H9 (cell line): ENCODE measurements around the gene NCKAP5. TPM values are rescaled to one million over a fixed set of nuclear protein-coding genes. Genes with fewer than 3 reads are reported as not detected.

Experiments used
- DNase-seq: peaks from one replicate; pipeline ENCODE4 v3.0.0-alpha.2; 2017
- H2AFZ ChIP-seq: one replicate; pipeline ENCODE4 v1.6.1; 2013; ENCODE audit warnings: mild to moderate bottlenecking, low read length, control low read depth, moderate library complexity
- H2AK5ac ChIP-seq: 2 replicates; pipeline ENCODE4 v1.6.1; 2013; ENCODE audit warnings: low read length, control low read depth, mixed read lengths; ENCODE audit not compliant: insufficient read length
- H2BK120ac ChIP-seq: one replicate; pipeline ENCODE4 v1.6.1; 2013; ENCODE audit warnings: low read depth, mild to moderate bottlenecking, low read length, control low read depth, inconsistent platforms; ENCODE audit not compliant: poor library complexity, severe bottlenecking
- H2BK12ac ChIP-seq: 2 replicates; pipeline ENCODE4 v1.6.1; 2013; ENCODE audit warnings: low read length, control low read depth, mixed read lengths, low read depth; ENCODE audit not compliant: insufficient read length
- H2BK15ac ChIP-seq: 2 replicates; pipeline ENCODE4 v1.6.1; 2013; ENCODE audit warnings: low read depth, low read length, control low read depth
- H2BK20ac ChIP-seq: one replicate; pipeline ENCODE4 v1.6.1; 2013; ENCODE audit warnings: low read depth, mild to moderate bottlenecking, low read length, control low read depth, inconsistent platforms; ENCODE audit not compliant: poor library complexity, severe bottlenecking
- H2BK5ac ChIP-seq: 2 replicates; pipeline ENCODE4 v1.6.1; 2013; ENCODE audit warnings: low read length, control low read depth, mixed read lengths; ENCODE audit not compliant: insufficient read length
- H3K14ac ChIP-seq: 2 replicates; pipeline ENCODE4 v1.6.1; 2013; ENCODE audit warnings: low read length, control low read depth; ENCODE audit not compliant: insufficient read depth
- H3K18ac ChIP-seq: 2 replicates; pipeline ENCODE4 v1.6.1; 2013; ENCODE audit warnings: low read depth, mild to moderate bottlenecking, mixed read lengths, low read length, control low read depth; ENCODE audit not compliant: insufficient read length
- H3K23ac ChIP-seq: 2 replicates; pipeline ENCODE4 v1.6.1; 2013; ENCODE audit warnings: low read length, control low read depth, mixed read lengths, low read depth; ENCODE audit not compliant: insufficient read length
- H3K23me2 ChIP-seq: 2 replicates; pipeline ENCODE4 v1.6.1; 2013; ENCODE audit warnings: low read depth, mild to moderate bottlenecking, mixed read lengths, low read length, control low read depth; ENCODE audit not compliant: insufficient read length, poor library complexity, severe bottlenecking
- H3K27ac ChIP-seq: 2 replicates; pipeline ENCODE4 v1.5.1; 2013; ENCODE audit warnings: low read length, control low read depth, mixed read lengths, low read depth; ENCODE audit not compliant: insufficient read length
- H3K27me3 ChIP-seq: 2 replicates; pipeline ENCODE4 v1.6.1; 2013; ENCODE audit warnings: low read length, control low read depth, inconsistent platforms; ENCODE audit not compliant: insufficient read depth
- H3K4ac ChIP-seq: 2 replicates; pipeline ENCODE4 v1.6.1; 2013; ENCODE audit warnings: low read depth, mild to moderate bottlenecking, control low read depth, inconsistent platforms, low read length, moderate library complexity
- H3K4me1 ChIP-seq: 2 replicates; pipeline ENCODE4 v1.6.1; 2013; ENCODE audit warnings: low read length, control low read depth, inconsistent platforms; ENCODE audit not compliant: insufficient read depth
- H3K4me2 ChIP-seq: 2 replicates; pipeline ENCODE4 v1.6.1; 2013; ENCODE audit warnings: low read length, control low read depth, mixed read lengths; ENCODE audit not compliant: insufficient read length, insufficient read depth
- H3K56ac ChIP-seq: 2 replicates; pipeline ENCODE4 v1.6.1; 2013; ENCODE audit warnings: low read depth, mild to moderate bottlenecking, mixed read lengths, low read length, control low read depth; ENCODE audit not compliant: insufficient read length
- H3K79me1 ChIP-seq: 2 replicates; pipeline ENCODE4 v1.6.1; 2013; ENCODE audit warnings: low read depth, mild to moderate bottlenecking, moderate library complexity, low read length, control low read depth, inconsistent platforms; ENCODE audit not compliant: insufficient read depth, poor library complexity, severe bottlenecking
- H3K79me2 ChIP-seq: 2 replicates; pipeline ENCODE4 v1.6.1; 2013; ENCODE audit warnings: low read length, control low read depth, inconsistent platforms; ENCODE audit not compliant: insufficient read depth
- H3K9ac ChIP-seq: 2 replicates; pipeline ENCODE4 v1.6.1; 2013; ENCODE audit warnings: low read length, control low read depth, mixed read lengths; ENCODE audit not compliant: insufficient read length; ENCODE audit errors: extremely low read depth
- H3K9me3 ChIP-seq: one replicate; pipeline ENCODE4 v1.6.1; 2013; ENCODE audit warnings: low read depth, low read length, inconsistent platforms; ENCODE audit not compliant: control insufficient read depth
- H3T11ph ChIP-seq: one replicate; pipeline ENCODE4 v1.6.1; 2013; ENCODE audit warnings: mild to moderate bottlenecking, low read length, control low read depth, inconsistent platforms
- H4K20me1 ChIP-seq: one replicate; pipeline ENCODE4 v1.6.1; 2013; ENCODE audit not compliant: control insufficient read depth, insufficient read length, insufficient read depth
- H4K5ac ChIP-seq: 2 replicates; pipeline ENCODE4 v1.6.1; 2013; ENCODE audit warnings: low read depth, mild to moderate bottlenecking, mixed read lengths, low read length, control low read depth; ENCODE audit not compliant: insufficient read length
- H4K8ac ChIP-seq: replicated peaks from 2 replicates; pipeline ENCODE4 v1.6.1; 2013; ENCODE audit warnings: low read length, control low read depth, mixed read lengths, low read depth; ENCODE audit not compliant: insufficient read length
- H4K91ac ChIP-seq: 2 replicates; pipeline ENCODE4 v1.6.1; 2013; ENCODE audit warnings: low read depth, mild to moderate bottlenecking, moderate library complexity, mixed read lengths, low read length, control low read depth; ENCODE audit not compliant: insufficient read length
- H3K27ac Mint-ChIP-seq, 3 experiments: 2 replicates in 2 of 3; 3 replicates in 1 of 3; pipeline ENCODE4 v1.8.0; 2020 to 2021; ENCODE audit warnings: mixed read lengths in 3 of 3, mild to moderate bottlenecking in 1 of 3, moderate library complexity in 1 of 3
- H3K27me3 Mint-ChIP-seq: 2 replicates; pipeline ENCODE4 v1.8.0; 2021; ENCODE audit warnings: low read depth, mild to moderate bottlenecking, moderate library complexity, mixed read lengths
- H3K36me3 Mint-ChIP-seq, 3 experiments: 2 replicates in 2 of 3; 3 replicates in 1 of 3; pipeline ENCODE4 v1.8.0; 2020 to 2021; ENCODE audit warnings: low read depth in 3 of 3, mixed read lengths in 3 of 3; ENCODE audit not compliant: insufficient read depth in 1 of 3
- H3K4me1 Mint-ChIP-seq, 2 experiments: 2 replicates each; pipeline ENCODE4 v1.8.0; 2020; ENCODE audit warnings: mixed read lengths in 2 of 2
- H3K4me3 Mint-ChIP-seq, 2 experiments: 2 replicates in 1 of 2; 3 replicates in 1 of 2; pipeline ENCODE4 v1.8.0; 2020 to 2021; ENCODE audit warnings: mild to moderate bottlenecking in 2 of 2, mixed read lengths in 2 of 2, moderate library complexity in 1 of 2
- H3K9me3 Mint-ChIP-seq, 2 experiments: 2 replicates in 1 of 2; 3 replicates in 1 of 2; pipeline ENCODE4 v1.8.0; 2020; ENCODE audit warnings: mild to moderate bottlenecking in 2 of 2, mixed read lengths in 2 of 2, moderate library complexity in 1 of 2
- WGBS: extraction: QIAGEN DNeasy Blood & Tissue Kit; methylation state at CpG from one replicate; pipeline ENCODE4 v1.1.7; 2013; ENCODE audit warnings: missing lambda C conversion rate, low lambda C conversion rate, mixed read lengths; ENCODE audit not compliant: insufficient read length; ENCODE audit errors: extremely low coverage; 5-methylcytosine and 5-hydroxymethylcytosine counted together
- total RNA-seq: library from RNA; stranded (reverse); gene quantifications from 2 replicates; pipeline ENCODE4 v1.2.1, GENCODE V29; 2021
- TF ChIP-seq, protein P1 (sequence below): fragments of 200-600 bp; sonication (generic); conservative IDR thresholded peaks from 3 replicates; pipeline ENCODE4 v1.8.0; 2021; ENCODE audit warnings: antibody characterized with exemption, mild to moderate bottlenecking

The NCKAP5 gene
- total RNA-seq, 1 experiment from 2014 or later: 0.26 TPM

DNA sequence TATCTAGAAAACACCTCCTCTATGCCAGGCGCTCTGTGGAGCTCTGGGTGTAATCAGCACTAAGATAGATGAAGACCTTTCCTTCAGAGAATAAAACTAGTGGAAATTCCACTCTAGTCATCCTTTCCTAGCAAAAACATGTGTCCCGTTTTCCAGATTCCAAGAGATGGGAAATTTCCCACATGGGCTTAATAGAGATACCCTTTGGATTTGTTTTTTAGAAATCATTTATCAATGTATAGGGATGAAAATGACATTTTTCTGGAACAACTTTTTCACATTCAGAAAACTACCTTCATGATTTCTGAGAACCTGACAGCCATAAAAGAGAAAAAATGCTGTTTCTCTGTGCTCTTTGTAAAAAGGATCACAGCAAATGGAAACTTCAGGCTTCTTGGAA lies 152.1 kb downstream of the NCKAP5 start:
- Histone ChIP-seq H2AK5ac (no peak overlapping the region), H3K23me2 (no peaks in the 10 kb centered on the region), H4K20me1 (no peaks in the 10 kb centered on the region), H3K27ac (no peak overlapping the region), H3K56ac (no peak overlapping the region), H3K14ac (no peak overlapping the region), H4K91ac (no peak overlapping the region), H3K23ac (no peak overlapping the region), H4K5ac (no peak overlapping the region), H4K8ac (no peak overlapping the region), H2BK5ac (no peak overlapping the region), H2BK120ac (no peak overlapping the region), H3K18ac (no peak overlapping the region), H2BK15ac (no peak overlapping the region), H3K9me3 (no peaks in the 10 kb centered on the region), H2AFZ (no peak overlapping the region), H3T11ph (no peak overlapping the region), H3K27me3 (no peaks in the 10 kb centered on the region), H3K9ac (no peak overlapping the region), H2BK20ac (no peak overlapping the region), H3K79me2 (no peaks in the 10 kb centered on the region), H3K79me1 (no peaks in the 10 kb centered on the region), H2BK12ac (no peak overlapping the region), H3K4ac (no peak overlapping the region), H3K4me2 (no peak overlapping the region), H3K4me1 (no peaks in the 10 kb centered on the region)
- no peaks in the 10 kb centered on the region for H3K36me3 Mint-ChIP-seq
- H3K4me3 Mint-ChIP-seq: no peak overlapping the region
- peaks cover 19% of the 10 kb centered on the region for H3K27me3 Mint-ChIP-seq
- no peak overlapping the region for H3K27ac Mint-ChIP-seq
- peaks cover 21 to 32% of the 10 kb centered on the region in 2 experiments for H3K4me1 Mint-ChIP-seq
- WGBS: no CpG with 5 or more reads among the region's 2 CpGs
- TF ChIP-seq, protein P1, sequence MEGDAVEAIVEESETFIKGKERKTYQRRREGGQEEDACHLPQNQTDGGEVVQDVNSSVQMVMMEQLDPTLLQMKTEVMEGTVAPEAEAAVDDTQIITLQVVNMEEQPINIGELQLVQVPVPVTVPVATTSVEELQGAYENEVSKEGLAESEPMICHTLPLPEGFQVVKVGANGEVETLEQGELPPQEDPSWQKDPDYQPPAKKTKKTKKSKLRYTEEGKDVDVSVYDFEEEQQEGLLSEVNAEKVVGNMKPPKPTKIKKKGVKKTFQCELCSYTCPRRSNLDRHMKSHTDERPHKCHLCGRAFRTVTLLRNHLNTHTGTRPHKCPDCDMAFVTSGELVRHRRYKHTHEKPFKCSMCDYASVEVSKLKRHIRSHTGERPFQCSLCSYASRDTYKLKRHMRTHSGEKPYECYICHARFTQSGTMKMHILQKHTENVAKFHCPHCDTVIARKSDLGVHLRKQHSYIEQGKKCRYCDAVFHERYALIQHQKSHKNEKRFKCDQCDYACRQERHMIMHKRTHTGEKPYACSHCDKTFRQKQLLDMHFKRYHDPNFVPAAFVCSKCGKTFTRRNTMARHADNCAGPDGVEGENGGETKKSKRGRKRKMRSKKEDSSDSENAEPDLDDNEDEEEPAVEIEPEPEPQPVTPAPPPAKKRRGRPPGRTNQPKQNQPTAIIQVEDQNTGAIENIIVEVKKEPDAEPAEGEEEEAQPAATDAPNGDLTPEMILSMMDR: no peak
- H3K9me3 Mint-ChIP-seq: no peaks in the 10 kb centered on the region; a peak in 1 of 5 replicates
- no peak for DNase-seq
